ENCODE data around the gene SPRED2.

DNA sequence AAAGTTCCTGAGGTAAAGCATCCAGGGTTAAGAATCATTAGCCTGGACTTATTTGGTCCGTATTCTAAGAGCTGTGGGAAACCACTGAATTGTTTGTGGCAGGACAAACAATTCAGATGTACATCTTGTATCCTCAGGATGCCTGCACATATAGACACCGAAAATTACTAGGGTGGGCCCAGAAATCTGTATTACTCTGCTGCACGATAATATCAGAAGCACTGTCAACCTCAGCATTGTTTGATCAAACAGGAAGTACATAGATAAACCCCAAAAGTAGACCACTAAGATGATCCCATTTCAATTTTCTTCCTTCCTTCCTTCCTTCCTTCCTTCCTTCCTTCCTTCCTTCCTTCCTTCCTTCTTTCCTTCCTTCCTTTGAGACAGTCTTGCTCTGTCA lies 34.2 kb upstream of the SPRED2 start:
- TF ChIP-seq EP300 (IDR thresholded peaks at IDR 0.05; ENCODE audit: low read depth) (no peak), CTCF (IDR thresholded peaks at IDR 0.05) (no peak), POLR2A (IDR thresholded peaks at IDR 0.05) (no peak), POLR2AphosphoS5 (IDR thresholded peaks at IDR 0.05) (no peak)
